SHP77 treated with DMSO at 0.1 percent for 48 hours (cell line): ENCODE data around the gene TMEM234.

Experiments
- DNase-seq: peaks from one replicate; lab custom pipeline; 2025; lab: John Stamatoyannopoulos, UW

TMEM234 gene

DNA sequence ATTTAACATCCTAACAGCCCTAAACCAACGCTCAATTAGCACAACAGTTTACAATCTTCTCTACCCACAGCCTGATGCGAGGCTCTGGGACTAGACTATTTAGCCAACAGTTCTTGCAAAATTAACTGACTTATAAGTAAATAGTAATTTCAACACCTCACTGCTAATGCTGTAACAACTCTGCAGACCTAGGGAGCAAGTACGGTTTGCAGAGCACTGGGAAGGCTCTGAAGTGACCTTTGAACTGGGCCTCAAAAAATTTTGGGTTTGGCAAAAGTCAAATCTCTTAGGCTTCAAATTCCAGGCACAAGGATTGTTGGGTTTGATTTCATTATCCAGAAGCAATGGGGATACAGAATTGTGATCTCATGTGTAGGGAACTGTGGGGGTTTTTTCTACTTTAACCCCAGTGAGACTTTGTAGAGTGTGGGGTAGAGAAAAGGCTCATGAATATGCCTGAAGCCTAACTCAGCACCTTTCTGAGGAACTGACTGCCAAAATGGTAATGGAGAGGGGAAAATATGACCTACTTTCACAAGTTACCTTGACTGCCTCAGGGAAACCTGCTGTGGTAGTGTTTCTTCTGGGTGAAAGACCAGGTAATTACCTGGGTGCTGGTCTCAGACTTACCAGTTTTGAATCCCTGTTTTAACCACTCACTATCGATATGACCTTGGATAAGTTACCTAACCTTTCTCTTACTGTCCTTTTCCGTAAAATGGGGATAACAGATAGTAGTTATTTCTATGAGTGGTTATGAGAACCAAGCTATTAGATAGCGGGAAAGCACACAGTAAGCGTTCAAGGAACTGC is 43.6 kb downstream of the TMEM234 start:
- DNase-seq: peak; percentile 58

DNA sequence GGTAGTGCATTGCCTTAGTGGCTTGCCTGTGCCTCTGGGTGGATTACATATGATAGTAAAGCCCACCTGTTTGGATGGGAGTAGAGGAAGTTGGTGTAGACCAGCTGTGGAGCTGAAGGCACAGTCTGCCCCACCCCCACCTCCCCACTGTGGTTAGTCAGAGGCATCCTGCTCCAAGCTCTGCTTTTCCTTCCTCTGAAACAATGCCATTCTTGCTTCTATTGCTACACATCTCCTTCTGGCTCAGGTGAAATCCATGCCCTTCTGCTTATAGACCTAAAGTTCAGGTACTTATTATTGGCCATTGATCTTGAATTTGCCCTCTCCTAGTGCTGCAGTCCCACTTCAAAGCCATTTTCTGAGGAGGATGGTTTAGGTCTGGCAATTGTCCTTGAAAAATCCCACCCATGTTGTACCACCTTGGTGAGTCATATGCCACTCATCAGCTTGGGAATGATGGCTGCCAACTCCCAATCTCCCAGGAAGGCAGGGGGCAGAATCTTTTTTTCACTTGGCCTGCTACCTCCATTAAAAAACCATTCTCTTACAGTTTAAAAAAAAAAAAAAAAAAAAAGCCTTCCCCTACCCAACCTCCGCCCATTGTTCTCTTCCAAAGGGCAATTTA is 49.4 kb downstream of the TMEM234 start:
- DNase-seq: no peak

DNA sequence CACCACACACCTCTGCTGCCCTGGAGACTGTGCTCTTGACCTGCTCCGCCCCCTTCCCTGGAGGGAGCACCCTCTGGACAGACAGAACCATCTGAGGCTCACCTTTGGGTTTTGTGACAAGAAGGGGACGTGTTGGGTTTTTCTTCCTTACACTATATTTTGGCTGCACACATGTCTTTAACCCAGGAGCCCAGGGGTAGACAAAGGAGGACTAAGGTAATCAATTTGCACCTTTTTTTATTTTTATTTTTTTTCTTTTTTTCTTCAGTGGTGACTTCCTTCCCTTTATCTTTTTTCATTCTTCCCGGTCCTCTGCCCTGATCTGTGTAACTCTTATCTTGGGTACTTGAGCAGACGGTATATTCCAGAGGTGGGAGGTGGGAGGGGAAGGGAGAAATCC is 51.2 kb downstream of the TMEM234 start:
- no peak for DNase-seq
